ENCODE data around the gene FABP6.

GRCh38 chr5:160231783-160232342 is 2.6 kb downstream of the FABP6 start:
- TF ChIP-seq, protein P1, sequence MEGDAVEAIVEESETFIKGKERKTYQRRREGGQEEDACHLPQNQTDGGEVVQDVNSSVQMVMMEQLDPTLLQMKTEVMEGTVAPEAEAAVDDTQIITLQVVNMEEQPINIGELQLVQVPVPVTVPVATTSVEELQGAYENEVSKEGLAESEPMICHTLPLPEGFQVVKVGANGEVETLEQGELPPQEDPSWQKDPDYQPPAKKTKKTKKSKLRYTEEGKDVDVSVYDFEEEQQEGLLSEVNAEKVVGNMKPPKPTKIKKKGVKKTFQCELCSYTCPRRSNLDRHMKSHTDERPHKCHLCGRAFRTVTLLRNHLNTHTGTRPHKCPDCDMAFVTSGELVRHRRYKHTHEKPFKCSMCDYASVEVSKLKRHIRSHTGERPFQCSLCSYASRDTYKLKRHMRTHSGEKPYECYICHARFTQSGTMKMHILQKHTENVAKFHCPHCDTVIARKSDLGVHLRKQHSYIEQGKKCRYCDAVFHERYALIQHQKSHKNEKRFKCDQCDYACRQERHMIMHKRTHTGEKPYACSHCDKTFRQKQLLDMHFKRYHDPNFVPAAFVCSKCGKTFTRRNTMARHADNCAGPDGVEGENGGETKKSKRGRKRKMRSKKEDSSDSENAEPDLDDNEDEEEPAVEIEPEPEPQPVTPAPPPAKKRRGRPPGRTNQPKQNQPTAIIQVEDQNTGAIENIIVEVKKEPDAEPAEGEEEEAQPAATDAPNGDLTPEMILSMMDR (IDR thresholded peaks at IDR 0.05; ENCODE audit: poor library complexity) = no peak
- no peak for TF ChIP-seq EZH2phosphoT487 (IDR thresholded peaks at IDR 0.05; ENCODE audit: low read depth, severe bottlenecking, unreplicated experiment)
